IMR-90 (cell line): ENCODE measurements around the gene RUBCN. TPM values are rescaled to one million over a fixed set of nuclear protein-coding genes. Genes with fewer than 3 reads are reported as not detected.

Source experiments
- polyA plus RNA-seq, 3 experiments: library from polyadenylated mRNA; depleted of rRNA; stranded (reverse); fragments of >200 nt; gene quantifications; 2 replicates each; pipeline ENCODE4 v1.2.3, GENCODE V29; 2012; ENCODE audit warnings: low replicate concordance in 1 of 3
- total RNA-seq: library from RNA; depleted of rRNA; stranded (reverse); fragments of >200 nt; gene quantifications from 2 replicates; pipeline ENCODE4 v1.2.3, GENCODE V29; 2012; rRNA removed

Gene RUBCN
- total and polyA plus RNA-seq, 2 of the 4 experiments (the other 2 are of a cell fraction), result 10.8 to 12.6 TPM

Other genes starting within 250 kb of the RUBCN start
- 2.7 and 3.1 TPM in 2 replicates for gene BDH1, start 180.9 kb downstream of the RUBCN start, total RNA-seq
- gene BDH1, start 180.9 kb downstream of the RUBCN start, polyA plus RNA-seq (2012; rRNA removed), result 4.0 and 4.4 TPM in 2 replicates
- 50.2 and 67.2 TPM in 2 replicates for gene FYTTD1, start 13.0 kb upstream of the RUBCN start, total RNA-seq
- 15.4 and 20.4 TPM in 2 replicates for gene FYTTD1, start 13.0 kb upstream of the RUBCN start, polyA plus RNA-seq (2012; rRNA removed)
- 28.5 and 33.1 TPM in 2 replicates for gene LRCH3, start 54.4 kb upstream of the RUBCN start, total RNA-seq
- 30.4 and 40.5 TPM in 2 replicates for gene LRCH3, start 54.4 kb upstream of the RUBCN start, polyA plus RNA-seq (2012; rRNA removed)
- 804 and 1,064 TPM in 2 replicates for gene RPL35A, start 213.3 kb upstream of the RUBCN start, total RNA-seq
- 906 and 921 TPM in 2 replicates for gene RPL35A, start 213.3 kb upstream of the RUBCN start, polyA plus RNA-seq (2012; rRNA removed)
- gene LMLN, start 223.3 kb upstream of the RUBCN start, total RNA-seq, result 3.3 and 3.9 TPM in 2 replicates
- gene LMLN, start 223.3 kb upstream of the RUBCN start, polyA plus RNA-seq (2012; rRNA removed), result 3.1 and 3.3 TPM in 2 replicates